ENCODE measurements around the gene TMEM187. TPM values are rescaled to one million over a fixed set of nuclear protein-coding genes. Genes with fewer than 3 reads are reported as not detected.
A peak's percentile ranks its signal among the peaks of the same experiment; 100 is the strongest.

Gene TMEM187
- total and polyA plus RNA-seq, 12 donors = 3.4 to 13.2 (median 7.5) TPM

DNA sequence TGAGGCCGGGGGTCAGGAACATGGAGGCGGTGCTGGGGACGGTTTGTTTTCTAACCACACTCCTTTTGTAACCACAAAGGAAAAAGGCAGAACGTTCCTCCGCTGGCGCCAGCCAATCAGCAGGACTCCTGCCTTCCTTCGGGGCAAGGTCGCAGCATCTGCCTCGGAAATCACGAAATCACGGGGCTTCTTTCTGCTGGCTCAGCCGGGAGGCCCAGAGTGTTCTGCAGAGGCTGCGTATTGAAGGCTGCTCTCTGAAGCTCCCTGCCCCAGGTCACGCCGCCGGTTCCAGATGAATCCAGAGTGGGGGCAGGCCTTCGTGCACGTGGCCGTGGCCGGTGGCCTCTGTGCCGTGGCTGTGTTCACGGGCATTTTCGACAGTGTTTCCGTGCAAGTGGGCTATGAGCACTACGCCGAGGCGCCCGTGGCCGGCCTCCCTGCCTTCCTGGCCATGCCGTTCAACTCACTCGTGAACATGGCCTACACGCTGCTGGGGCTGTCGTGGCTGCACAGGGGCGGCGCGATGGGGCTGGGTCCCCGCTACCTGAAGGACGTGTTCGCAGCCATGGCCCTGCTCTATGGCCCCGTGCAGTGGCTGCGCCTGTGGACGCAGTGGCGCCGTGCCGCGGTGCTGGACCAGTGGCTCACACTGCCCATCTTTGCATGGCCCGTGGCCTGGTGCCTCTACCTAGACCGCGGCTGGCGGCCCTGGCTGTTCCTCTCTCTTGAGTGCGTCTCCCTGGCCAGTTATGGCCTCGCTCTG lies 9.4 kb downstream of the TMEM187 start:
- H3K4me3 ChIP-seq = no peak overlapping the region
- DNase-seq (peak in 1 of 2 donors; percentile 42), ATAC-seq (peak in 6 of 8 donors; percentile 29 to 56 (median 35))
- H3K27ac ChIP-seq = peak overlapping the region in 1 of 10 donors; percentile 79
- 90 to 92% methylated on average over 45 to 52 of the region's 52 CpGs for WGBS, 2 donors
- H3K27me3 ChIP-seq = peaks cover 0 to 85% (median 0%) of the 10 kb centered on the region in 7 donors
- TF ChIP-seq, protein P1, sequence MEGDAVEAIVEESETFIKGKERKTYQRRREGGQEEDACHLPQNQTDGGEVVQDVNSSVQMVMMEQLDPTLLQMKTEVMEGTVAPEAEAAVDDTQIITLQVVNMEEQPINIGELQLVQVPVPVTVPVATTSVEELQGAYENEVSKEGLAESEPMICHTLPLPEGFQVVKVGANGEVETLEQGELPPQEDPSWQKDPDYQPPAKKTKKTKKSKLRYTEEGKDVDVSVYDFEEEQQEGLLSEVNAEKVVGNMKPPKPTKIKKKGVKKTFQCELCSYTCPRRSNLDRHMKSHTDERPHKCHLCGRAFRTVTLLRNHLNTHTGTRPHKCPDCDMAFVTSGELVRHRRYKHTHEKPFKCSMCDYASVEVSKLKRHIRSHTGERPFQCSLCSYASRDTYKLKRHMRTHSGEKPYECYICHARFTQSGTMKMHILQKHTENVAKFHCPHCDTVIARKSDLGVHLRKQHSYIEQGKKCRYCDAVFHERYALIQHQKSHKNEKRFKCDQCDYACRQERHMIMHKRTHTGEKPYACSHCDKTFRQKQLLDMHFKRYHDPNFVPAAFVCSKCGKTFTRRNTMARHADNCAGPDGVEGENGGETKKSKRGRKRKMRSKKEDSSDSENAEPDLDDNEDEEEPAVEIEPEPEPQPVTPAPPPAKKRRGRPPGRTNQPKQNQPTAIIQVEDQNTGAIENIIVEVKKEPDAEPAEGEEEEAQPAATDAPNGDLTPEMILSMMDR (IDR thresholded peaks at IDR 0.05) = no peak
- H3K36me3 ChIP-seq = no peaks in the 10 kb centered on the region
- peaks cover 0 to 48% (median 4%) of the 10 kb centered on the region in 9 donors for H3K4me1 ChIP-seq
- intact Hi-C loops (cut with DNase I) = no loop called here
- H3K9me3 ChIP-seq = no peaks in the 10 kb centered on the region

DNA sequence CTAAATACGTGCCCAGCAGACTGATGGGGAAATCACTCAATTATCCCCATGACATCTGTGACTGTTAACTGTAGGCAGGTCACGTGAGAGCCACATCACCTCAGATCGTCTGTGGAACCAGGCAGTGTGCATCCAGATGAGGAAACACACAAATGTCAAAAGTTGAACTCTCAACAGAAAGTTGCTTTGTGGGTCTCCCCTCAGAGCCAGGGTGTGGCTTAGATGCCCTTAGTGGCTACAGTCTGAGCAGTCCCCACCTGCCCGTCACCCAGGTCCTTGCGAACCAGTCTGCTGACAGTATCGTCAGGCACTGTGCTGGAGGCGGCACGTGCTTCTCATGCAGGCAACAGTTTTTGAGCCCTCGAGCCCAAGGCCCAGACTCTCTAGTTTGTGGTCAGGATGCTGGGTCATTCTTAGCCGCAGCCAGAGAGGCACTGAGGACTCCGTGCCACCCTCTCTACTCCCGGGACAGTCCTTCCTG lies 10.8 kb downstream of the TMEM187 start:
- H3K4me1 ChIP-seq = peaks cover 0 to 48% (median 4%) of the 10 kb centered on the region in 9 donors
- no peaks in the 10 kb centered on the region for H3K36me3 ChIP-seq
- intact Hi-C loops (cut with DNase I) = no loop called here
- DNase-seq (no peak), ATAC-seq (no peak)
- no peaks in the 10 kb centered on the region for H3K9me3 ChIP-seq
- WGBS, 2 donors = 88 to 89% methylated on average over 11 to 12 of the region's 12 CpGs
- H3K27ac ChIP-seq = peak overlapping the region in 1 of 10 donors; percentile 81
- H3K27me3 ChIP-seq = peaks cover 0 to 78% (median 0%) of the 10 kb centered on the region in 7 donors
- H3K4me3 ChIP-seq = no peak overlapping the region
- TF ChIP-seq, protein P1 (IDR thresholded peaks at IDR 0.05) = no peak

DNA sequence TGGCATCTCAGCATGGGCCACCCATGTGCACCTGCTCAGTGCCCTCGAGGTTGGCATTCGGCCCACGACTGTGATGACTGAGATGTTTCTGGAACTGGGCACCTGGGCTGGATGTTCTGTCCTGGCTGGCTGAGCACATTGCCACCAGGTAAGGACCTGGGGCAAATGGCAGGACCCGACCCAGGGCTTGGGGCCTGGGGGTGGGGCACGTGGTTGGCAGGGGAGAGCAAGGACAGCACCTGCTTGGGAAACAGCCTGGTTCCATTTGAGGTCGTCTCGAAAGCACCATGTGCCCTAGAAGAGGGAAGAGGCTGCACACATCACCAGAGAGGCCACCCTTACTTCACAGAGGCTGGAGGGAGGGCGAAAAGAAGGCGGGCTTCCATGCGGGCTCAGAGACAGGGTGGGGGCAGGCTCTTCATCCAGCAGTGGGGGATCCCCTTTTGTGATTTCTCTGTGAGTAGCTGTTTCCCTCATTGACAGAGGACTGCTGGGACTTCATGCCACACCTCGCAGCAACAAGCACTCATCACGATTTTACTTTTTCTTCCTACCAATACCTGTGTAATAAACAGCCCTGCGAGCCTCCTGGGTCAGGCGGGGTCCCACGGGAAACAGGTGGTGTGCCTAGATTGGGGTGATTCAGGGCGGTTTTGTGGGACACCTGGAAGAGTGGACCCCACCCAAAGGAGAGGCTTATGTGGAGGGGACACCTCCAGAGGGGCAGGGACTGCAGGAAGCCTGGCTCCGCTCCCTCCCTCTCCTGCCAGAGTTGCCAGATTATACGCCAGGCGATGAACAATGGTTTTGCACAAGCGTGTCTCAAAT lies 12.0 kb downstream of the TMEM187 start:
- no peaks in the 10 kb centered on the region for H3K9me3 ChIP-seq
- H3K4me1 ChIP-seq = peaks cover 0 to 48% (median 4%) of the 10 kb centered on the region in 9 donors
- H3K27ac ChIP-seq = peak overlapping the region in 8 of 10 donors; percentile 13 to 81 (median 60)
- intact Hi-C loops (cut with DNase I) = no loop called here
- peaks cover 0 to 70% (median 0%) of the 10 kb centered on the region in 7 donors for H3K27me3 ChIP-seq
- TF ChIP-seq, protein P1 (IDR thresholded peaks at IDR 0.05) = no peak
- 79 to 87% methylated on average over 20 of the region's 20 CpGs for WGBS, 2 donors
- H3K4me3 ChIP-seq = peak overlapping the region in 1 of 10 donors; percentile 14
- ATAC-seq (peak in 2 of 8 donors; percentile 10 to 26), DNase-seq (no peak)
- H3K36me3 ChIP-seq = no peaks in the 10 kb centered on the region

DNA sequence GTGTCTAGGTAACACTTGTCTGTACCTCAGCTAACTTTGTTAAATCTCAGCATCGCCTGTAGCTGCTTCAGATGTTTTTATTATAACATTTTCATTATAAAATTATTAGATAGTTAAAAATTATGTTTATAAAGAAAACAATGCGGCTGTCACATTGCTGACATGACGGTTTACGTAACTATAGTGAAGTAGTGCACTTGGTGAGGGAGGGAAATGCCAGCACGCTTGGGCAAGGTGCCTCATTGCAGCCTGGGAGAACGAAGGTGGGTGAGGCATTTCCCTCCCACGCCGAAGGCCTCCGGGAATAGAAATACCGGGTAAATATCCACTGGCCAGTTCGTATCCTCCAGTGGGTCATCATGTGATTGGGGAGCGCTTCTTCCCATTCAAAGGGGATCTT lies 15.9 kb downstream of the TMEM187 start:
- peaks cover 0 to 74% (median 0%) of the 10 kb centered on the region in 7 donors for H3K27me3 ChIP-seq
- DNase-seq = no peak
- no peak overlapping the region for H3K4me3 ChIP-seq
- peaks cover 0 to 3% (median 0%) of the 10 kb centered on the region in 11 donors for H3K9me3 ChIP-seq
- intact Hi-C loops (cut with DNase I) = no loop called here
- 82 to 86% methylated on average over 12 of the region's 12 CpGs for WGBS, 2 donors
- H3K27ac ChIP-seq = no peak overlapping the region
- ATAC-seq = no peak
- no peaks in the 10 kb centered on the region for H3K36me3 ChIP-seq
- TF ChIP-seq, protein P1 (IDR thresholded peaks at IDR 0.05) = no peak
- peaks cover 0 to 20% (median 4%) of the 10 kb centered on the region in 9 donors for H3K4me1 ChIP-seq
